Psoas muscle (tissue), 8 donors: Measurements from ENCODE around the gene AGPAT3. TPM values are rescaled to one million over a fixed set of nuclear protein-coding genes. Genes with fewer than 3 reads are reported as not detected.

Experiments
- ATAC-seq, 4 donors: fragments of 200-7000 bp; cut with Tn5 transposase; one replicate each; pipeline ENCODE4 v1.9.1; 2020; ENCODE audit warnings: moderate library complexity in 3 of 4, mild to moderate bottlenecking in 2 of 4
- DNase-seq, 2 donors: peaks; one replicate each; pipeline ENCODE4 v3.0.0-alpha.2; 2020
- H3K27ac ChIP-seq: fragments of 200-600 bp; one replicate; pipeline ENCODE4 v1.8.0; 2022
- H3K27me3 ChIP-seq, 3 donors: fragments of 200-600 bp in 1 of 3; one replicate each; pipeline versions ENCODE4 v1.6.1 to v1.8.0; 2013 to 2022; ENCODE audit warnings: low read length in 2 of 3, mild to moderate bottlenecking in 2 of 3, moderate library complexity in 1 of 3; ENCODE audit not compliant: insufficient read depth in 3 of 3
- H3K36me3 ChIP-seq, 2 donors: fragments of 200-600 bp in 1 of 2; one replicate each; pipeline versions ENCODE4 v1.6.1 to v1.8.0; 2013 to 2022; ENCODE audit warnings: low read depth in 1 of 2, mild to moderate bottlenecking in 1 of 2, moderate library complexity in 1 of 2; ENCODE audit not compliant: insufficient read depth in 1 of 2
- H3K4me1 ChIP-seq: fragments of 200-600 bp; one replicate; pipeline ENCODE4 v1.8.0; 2022
- H3K4me3 ChIP-seq: fragments of 200-600 bp; one replicate; pipeline ENCODE4 v1.8.0; 2022; ENCODE audit warnings: mild to moderate bottlenecking
- H3K9me3 ChIP-seq: fragments of 200-600 bp; one replicate; pipeline ENCODE4 v1.8.0; 2022
- CTCF ChIP-seq: fragments of 200-600 bp; IDR thresholded peaks from one replicate; pipeline ENCODE4 v1.8.0; 2022; ENCODE audit warnings: antibody characterized with exemption
- WGBS, 3 donors: extraction: QIAGEN DNeasy Blood & Tissue Kit; methylation state at CpG; one replicate each; pipeline versions ENCODE4 v1.1.6 to v1.1.7; 2013; 5-methylcytosine and 5-hydroxymethylcytosine counted together
- intact Hi-C, 2 donors: fragments of 100-400 bp; cut with DNase I; formaldehyde crosslinking; loops; one replicate each; pipeline versions ENCODE4 v1.11.0 to v1.14.2; 2022
- polyA plus RNA-seq, 3 donors: library from polyadenylated mRNA; stranded (reverse); fragments of 200-250 nt; gene quantifications; one replicate each; pipeline ENCODE4 v1.2.3, GENCODE V29; 2013
- total RNA-seq, 4 donors: library from RNA; stranded (reverse); fragmentation: NEBNext Ultra II Directional in 2 of 4; extraction: Animal tissue kit (Norgen Biotek cat#: 25700) in 2 of 4; gene quantifications; one replicate each; pipeline versions ENCODE4 v1.2.1 to v1.2.4, GENCODE V29; 2021 to 2023
- donor health status: healthy with polysubstance abuse.
- donor health status: DM: no; HTN: no; CAD: no; lungs with moderate emphysema.
- donor health status: Bipolar disorder and iron deficiency.
- donor health status: healthy.
- donor health status: DM: yes; HTN: yes; CAD: no.
- donor health status: DM: no; HTN: no; CAD: no.
- donor health status: DM: no; HTN: no; CAD: no.
- donor health status: DM: yes; HTN: yes; CAD: no.

The AGPAT3 gene
- total and polyA plus RNA-seq, 7 donors = 28.4 to 117 (median 50.7) TPM

- Histone ChIP-seq H3K27me3 (no peaks in the 10 kb centered on the region), H3K36me3 (no peaks in the 10 kb centered on the region), H3K27ac (no peak overlapping the region), H3K4me3 (no peak overlapping the region), H3K4me1 (peaks cover 44% of the 10 kb centered on the region), H3K9me3 (no peaks in the 10 kb centered on the region)
- DNase-seq (no peak), ATAC-seq (no peak)
- no peak for TF ChIP-seq CTCF
- intact Hi-C loops = loop anchor here in 1 of 2 donors (5.0 kb wide), 1 partner anchor 40 kb away; the partner anchor contains the start of gene AGPAT3
- WGBS, 3 donors = 80 to 82% (median 81%) methylated on average over 22 of the region's 22 CpGs
Measured at GRCh38 chr21:43907751-43908150, 42.7 kb downstream of the AGPAT3 start.

- WGBS, 3 donors = 61 to 70% (median 65%) methylated on average over 8 of the region's 8 CpGs
- Histone ChIP-seq H3K4me3 (no peak overlapping the region), H3K9me3 (no peaks in the 10 kb centered on the region), H3K27ac (no peak overlapping the region), H3K4me1 (peaks cover 42% of the 10 kb centered on the region), H3K27me3 (no peaks in the 10 kb centered on the region), H3K36me3 (no peaks in the 10 kb centered on the region)
- DNase-seq = no peak
- no peak for ATAC-seq
- no peak for TF ChIP-seq CTCF
- intact Hi-C loops = loop anchor here in 1 of 2 donors (5.0 kb wide), 1 partner anchor 41 kb away; the partner anchor contains the start of gene AGPAT3
Measured at GRCh38 chr21:43908167-43908566, 43.1 kb downstream of the AGPAT3 start.

- no peaks in the 10 kb centered on the region for H3K9me3 ChIP-seq
- TF ChIP-seq CTCF = no peak
- no peak for ATAC-seq
- H3K4me3 ChIP-seq = no peak overlapping the region
- no peaks in the 10 kb centered on the region for H3K27me3 ChIP-seq
- no peak overlapping the region for H3K27ac ChIP-seq
- no peak for DNase-seq
- 76 to 92% (median 79%) methylated on average over 19 of the region's 19 CpGs for WGBS, 3 donors
- intact Hi-C loops = loop anchor here in 1 of 2 donors (5.0 kb wide), 1 partner anchor 43 kb away; the partner anchor contains the start of gene AGPAT3
- no peaks in the 10 kb centered on the region for H3K36me3 ChIP-seq
- H3K4me1 ChIP-seq = peaks cover 44% of the 10 kb centered on the region
Measured at GRCh38 chr21:43909741-43910400, 44.8 kb downstream of the AGPAT3 start.

- no peaks in the 10 kb centered on the region for H3K9me3 ChIP-seq
- peaks cover 44% of the 10 kb centered on the region for H3K4me1 ChIP-seq
- H3K27ac ChIP-seq = no peak overlapping the region
- TF ChIP-seq CTCF = no peak
- H3K27me3 ChIP-seq = no peaks in the 10 kb centered on the region
- 83 to 90% (median 85%) methylated on average over 7 of the region's 7 CpGs for WGBS, 3 donors
- intact Hi-C loops = no loop called here
- no peaks in the 10 kb centered on the region for H3K36me3 ChIP-seq
- no peak for DNase-seq
- no peak overlapping the region for H3K4me3 ChIP-seq
- no peak for ATAC-seq
Measured at GRCh38 chr21:43910460-43910859, 45.4 kb downstream of the AGPAT3 start.
